ENCODE results near the gene RNF220. TPM values are rescaled to one million over a fixed set of nuclear protein-coding genes. Genes with fewer than 3 reads are reported as not detected.

Gene RNF220
- total RNA-seq, 2 donors from 2014 or later: 85.4 to 124 TPM

DNA sequence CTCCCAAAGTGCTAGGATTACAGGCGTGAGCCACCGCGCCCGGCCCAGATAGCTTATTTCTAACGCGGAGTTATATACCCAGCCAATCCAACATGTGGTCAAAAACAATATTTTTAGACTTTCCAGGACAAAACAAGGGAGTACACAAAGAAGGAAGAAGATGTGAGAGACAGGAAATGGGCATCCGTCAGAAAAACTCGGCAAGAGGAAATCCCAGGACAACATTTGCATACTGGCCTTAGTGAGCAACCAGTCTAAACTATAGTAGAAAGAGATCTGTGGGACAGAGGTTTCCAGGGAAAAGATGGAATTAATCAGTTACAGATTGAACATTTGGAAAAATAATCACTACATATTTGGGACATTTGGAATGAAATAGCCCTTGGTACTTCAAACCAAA, 280.8 kb downstream of the RNF220 start:
- no peaks in the 10 kb centered on the region for H3K9me3 ChIP-seq
- no peaks in the 10 kb centered on the region for H3K36me3 ChIP-seq (replicated peaks in 1 of 2; ENCODE audit: insufficient read depth in 1 of 2, low read depth in 2 of 2)
- TF ChIP-seq POLR2A (IDR thresholded peaks at IDR 0.05): no peak
- TF ChIP-seq, protein P1, sequence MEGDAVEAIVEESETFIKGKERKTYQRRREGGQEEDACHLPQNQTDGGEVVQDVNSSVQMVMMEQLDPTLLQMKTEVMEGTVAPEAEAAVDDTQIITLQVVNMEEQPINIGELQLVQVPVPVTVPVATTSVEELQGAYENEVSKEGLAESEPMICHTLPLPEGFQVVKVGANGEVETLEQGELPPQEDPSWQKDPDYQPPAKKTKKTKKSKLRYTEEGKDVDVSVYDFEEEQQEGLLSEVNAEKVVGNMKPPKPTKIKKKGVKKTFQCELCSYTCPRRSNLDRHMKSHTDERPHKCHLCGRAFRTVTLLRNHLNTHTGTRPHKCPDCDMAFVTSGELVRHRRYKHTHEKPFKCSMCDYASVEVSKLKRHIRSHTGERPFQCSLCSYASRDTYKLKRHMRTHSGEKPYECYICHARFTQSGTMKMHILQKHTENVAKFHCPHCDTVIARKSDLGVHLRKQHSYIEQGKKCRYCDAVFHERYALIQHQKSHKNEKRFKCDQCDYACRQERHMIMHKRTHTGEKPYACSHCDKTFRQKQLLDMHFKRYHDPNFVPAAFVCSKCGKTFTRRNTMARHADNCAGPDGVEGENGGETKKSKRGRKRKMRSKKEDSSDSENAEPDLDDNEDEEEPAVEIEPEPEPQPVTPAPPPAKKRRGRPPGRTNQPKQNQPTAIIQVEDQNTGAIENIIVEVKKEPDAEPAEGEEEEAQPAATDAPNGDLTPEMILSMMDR (IDR thresholded peaks at IDR 0.05): no peak
- WGBS, 2 donors: 83 to 85% methylated on average over 8 of the region's 8 CpGs
- H3K4me3 ChIP-seq: no peak overlapping the region
- intact Hi-C loops (cut with DNase I): no loop called here
- H3K27me3 ChIP-seq: no peaks in the 10 kb centered on the region
- no peak for ATAC-seq
- DNase-seq: no peak
- no peaks in the 10 kb centered on the region for H3K4me1 ChIP-seq
- H3K27ac ChIP-seq: no peak overlapping the region

GRCh38 chr1:44688760-44689446, 283.8 kb downstream of the RNF220 start:
- 83 to 84% methylated on average over 12 of the region's 12 CpGs for WGBS, 2 donors
- ATAC-seq (no peak), DNase-seq (no peak)
- TF ChIP-seq, protein P1 (IDR thresholded peaks at IDR 0.05): no peak
- no peak for TF ChIP-seq POLR2A (IDR thresholded peaks at IDR 0.05)
- Histone ChIP-seq H3K27ac (no peak overlapping the region), H3K27me3 (no peaks in the 10 kb centered on the region), H3K9me3 (no peaks in the 10 kb centered on the region), H3K4me1 (no peaks in the 10 kb centered on the region), H3K36me3 (replicated peaks in 1 of 2; ENCODE audit: insufficient read depth in 1 of 2, low read depth in 2 of 2) (no peaks in the 10 kb centered on the region), H3K4me3 (no peak overlapping the region)
- intact Hi-C loops (cut with DNase I): no loop called here

DNA sequence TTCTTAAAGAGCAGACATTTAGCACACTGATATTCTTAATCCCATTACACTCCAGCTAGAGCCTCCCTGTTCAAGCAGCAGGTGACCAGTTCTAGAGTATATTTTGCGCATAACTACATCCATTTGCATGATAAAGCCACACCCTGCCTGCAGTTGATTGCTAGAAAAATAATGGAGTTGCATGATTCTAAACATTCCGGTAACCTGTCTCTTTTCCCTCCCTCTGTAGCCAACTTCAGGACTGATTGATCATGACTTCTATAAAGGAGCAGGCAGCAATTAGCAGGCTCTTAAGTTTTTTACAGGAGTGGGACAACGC, 284.4 kb downstream of the RNF220 start:
- Histone ChIP-seq H3K9me3 (no peaks in the 10 kb centered on the region), H3K27ac (no peak overlapping the region), H3K4me1 (no peaks in the 10 kb centered on the region), H3K27me3 (no peaks in the 10 kb centered on the region), H3K36me3 (replicated peaks in 1 of 2; ENCODE audit: insufficient read depth in 1 of 2, low read depth in 2 of 2) (no peaks in the 10 kb centered on the region), H3K4me3 (no peak overlapping the region)
- no peak for TF ChIP-seq POLR2A (IDR thresholded peaks at IDR 0.05)
- TF ChIP-seq, protein P1 (IDR thresholded peaks at IDR 0.05): no peak
- intact Hi-C loops (cut with DNase I): no loop called here
- ATAC-seq (no peak), DNase-seq (no peak)
- WGBS, 2 donors: 89 to 94% methylated on average over 3 of the region's 3 CpGs

GRCh38 chr1:44693159-44693558, 288.1 kb downstream of the RNF220 start:
- ATAC-seq: no peak
- Histone ChIP-seq H3K4me3 (no peak overlapping the region), H3K36me3 (replicated peaks in 1 of 2; ENCODE audit: insufficient read depth in 1 of 2, low read depth in 2 of 2) (no peaks in the 10 kb centered on the region), H3K27ac (no peak overlapping the region), H3K9me3 (no peaks in the 10 kb centered on the region), H3K4me1 (no peaks in the 10 kb centered on the region), H3K27me3 (no peaks in the 10 kb centered on the region)
- DNase-seq: no peak
- no peak for TF ChIP-seq POLR2A (IDR thresholded peaks at IDR 0.05)
- TF ChIP-seq, protein P1 (IDR thresholded peaks at IDR 0.05): no peak
- intact Hi-C loops (cut with DNase I): no loop called here
- WGBS, 2 donors: 60 to 63% methylated on average over 2 of the region's 2 CpGs

DNA sequence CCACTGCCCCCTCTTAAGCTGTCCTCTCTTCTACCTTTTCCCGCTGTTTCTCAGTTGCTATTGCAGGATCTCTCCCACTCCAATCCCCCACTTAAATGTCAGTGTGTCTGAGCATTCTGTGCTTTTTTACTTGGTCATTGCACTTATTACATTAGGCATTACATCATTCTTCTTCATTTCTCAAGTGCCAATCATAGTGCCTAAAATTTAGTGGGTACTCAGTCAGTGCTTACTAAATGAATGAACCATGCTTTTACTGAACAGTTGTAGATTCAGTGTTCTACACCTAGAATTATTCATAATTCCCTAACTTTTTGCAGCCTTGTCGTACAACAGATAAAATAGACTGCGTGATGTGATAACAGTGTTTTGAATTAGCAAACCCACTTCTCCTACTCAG, 288.8 kb downstream of the RNF220 start:
- intact Hi-C loops (cut with DNase I): no loop called here
- Histone ChIP-seq H3K4me3 (no peak overlapping the region), H3K27ac (no peak overlapping the region), H3K27me3 (no peaks in the 10 kb centered on the region), H3K36me3 (replicated peaks in 1 of 2; ENCODE audit: insufficient read depth in 1 of 2, low read depth in 2 of 2) (no peaks in the 10 kb centered on the region), H3K4me1 (no peaks in the 10 kb centered on the region), H3K9me3 (no peaks in the 10 kb centered on the region)
- 87 to 93% methylated on average over 3 of the region's 3 CpGs for WGBS, 2 donors
- DNase-seq (no peak), ATAC-seq (no peak)
- TF ChIP-seq, protein P1 (IDR thresholded peaks at IDR 0.05): no peak
- no peak for TF ChIP-seq POLR2A (IDR thresholded peaks at IDR 0.05)

Data from body of pancreas (tissue), 4 donors.